Fibroblast of villous mesenchyme (primary cell): Measurements from ENCODE around the gene ACTRT2. TPM values are rescaled to one million over a fixed set of nuclear protein-coding genes. Genes with fewer than 3 reads are reported as not detected.

Experiments used
- DNase-seq: peaks from one replicate; pipeline ENCODE4 v3.0.0-alpha.2; 2010; ENCODE audit warnings: low read depth
- H3K4me3 ChIP-seq: 2 replicates; pipeline ENCODE4 v1.5.1; 2011; ENCODE audit warnings: low read depth, mild to moderate bottlenecking, low read length
- CTCF ChIP-seq: IDR thresholded peaks from 2 replicates; pipeline ENCODE4 v1.5.1; 2012; ENCODE audit warnings: low read depth, mild to moderate bottlenecking, low read length; ENCODE audit not compliant: insufficient read depth
- total RNA-seq: library from RNA; depleted of rRNA; stranded (reverse); fragments of >200 nt; gene quantifications from 2 replicates; pipeline ENCODE4 v1.2.3, GENCODE V29; 2012

ACTRT2 gene
- total RNA-seq, 1 donor, result not detected

GRCh38 chr1:3061566-3061965 lies 40.3 kb downstream of the ACTRT2 start:
- no peak for DNase-seq
- H3K4me3 ChIP-seq, result no peak overlapping the region
- no peak for TF ChIP-seq CTCF

- TF ChIP-seq CTCF, result no peak
- DNase-seq, result no peak
Observed at GRCh38 chr1:3061981-3062615, 40.8 kb downstream of the ACTRT2 start.

GRCh38 chr1:3062616-3063378 lies 41.5 kb downstream of the ACTRT2 start:
- no peak for TF ChIP-seq CTCF
- no peak for DNase-seq
- no peak overlapping the region for H3K4me3 ChIP-seq

More at GRCh38 chr1:3061981-3062615, 40.8 kb downstream of the ACTRT2 start:
- no peak overlapping the region for H3K4me3 ChIP-seq

GRCh38 chr1:3063379-3064295 lies 42.4 kb downstream of the ACTRT2 start:
- no peak for DNase-seq
- no peak for TF ChIP-seq CTCF
- H3K4me3 ChIP-seq, result no peak overlapping the region

- DNase-seq, result no peak
- no peak for TF ChIP-seq CTCF
- no peak overlapping the region for H3K4me3 ChIP-seq
Observed at GRCh38 chr1:3064296-3064850, 43.1 kb downstream of the ACTRT2 start.

- no peak overlapping the region for H3K4me3 ChIP-seq
- TF ChIP-seq CTCF, result no peak
- no peak for DNase-seq
Observed at GRCh38 chr1:3064901-3065300, 43.6 kb downstream of the ACTRT2 start.
